HCT116 (cell line): ENCODE data around the gene CLASP2. TPM values are rescaled to one million over a fixed set of nuclear protein-coding genes. Genes with fewer than 3 reads are reported as not detected.

Source experiments
- ATAC-seq: fragments of 200-7000 bp; cut with Tn5 transposase; 2 replicates; pipeline ENCODE4 v1.9.1; 2020; ENCODE audit warnings: mild to moderate bottlenecking, moderate library complexity
- BruUV-seq: library from RNA; stranded (reverse); fragments of 400-500 nt; replicated peaks from 2 replicates; lab custom pipeline; 2021; lab: Mats Ljungman, UMichigan
- CTCF ChIA-PET: fragments of 300-600 bp; sonication (Branson Sonifier 250); formaldehyde crosslinking; loops from one replicate; lab custom pipeline; 2021; ENCODE audit warnings: antibody characterized with exemption; lab: Charles Lee
- POLR2A ChIA-PET: fragments of 300-600, 350-600 bp; sonication (Branson Sonifier 250); formaldehyde crosslinking; loops from one replicate; lab custom pipeline; 2021; ENCODE audit warnings: antibody characterized with exemption; lab: Charles Lee
- RAD21 ChIA-PET, 2 experiments: fragments of 300-600 bp; sonication (Branson Sonifier 250); formaldehyde crosslinking; loops; one replicate each; lab custom pipeline; 2023; ENCODE audit warnings: low total read pairs in 2 of 2; ENCODE audit not compliant: uncharacterized antibody in 2 of 2, unreplicated experiment in 2 of 2, low non-redundant PET in 1 of 2; lab: Charles Lee
- DNase-seq: peaks from one replicate; pipeline ENCODE4 v3.0.0-alpha.2; 2010; ENCODE audit warnings: low read depth, low spot score
- H2AFZ ChIP-seq: fragments of 200-600 bp; shearing (Covaris generic), sonication (generic); 2 replicates; pipeline ENCODE4 v1.6.1; 2017; ENCODE audit warnings: low read depth, mixed run types, mixed read lengths, antibody characterized with exemption, low read length; ENCODE audit not compliant: poor library complexity, severe bottlenecking
- H3K27ac ChIP-seq: 2 replicates; pipeline ENCODE4 v1.5.1; 2012; ENCODE audit warnings: low read depth, low read length
- H3K27me3 ChIP-seq: fragments of 200-600 bp; sonication (generic); 2 replicates; pipeline ENCODE4 v1.6.1; 2016; ENCODE audit warnings: mixed run types, low read length, mixed read lengths; ENCODE audit not compliant: insufficient read depth
- H3K36me3 ChIP-seq, 2 experiments: fragments of 200-500 bp in 1 of 2; fragments of 200-600 bp in 1 of 2; sonication (Bioruptor generic) in 1 of 2; sonication (generic) in 1 of 2; 2 replicates each; pipeline versions ENCODE4 v1.5.1 to v1.6.1; 2014 to 2016; ENCODE audit warnings: low read length in 2 of 2, inconsistent platforms in 1 of 2, mixed read lengths in 1 of 2, mixed run types in 1 of 2; ENCODE audit not compliant: insufficient read depth in 2 of 2, control insufficient read depth in 1 of 2
- H3K4me1 ChIP-seq, 2 experiments: fragments of 200-600 bp in 1 of 2; sonication (generic) in 1 of 2; 2 replicates each; pipeline versions ENCODE4 v1.5.1 to v1.6.1; 2012 to 2017; ENCODE audit warnings: low read length in 2 of 2, inconsistent platforms in 1 of 2, mild to moderate bottlenecking in 1 of 2, mixed read lengths in 1 of 2, mixed run types in 1 of 2, moderate library complexity in 1 of 2; ENCODE audit not compliant: insufficient read depth in 2 of 2, control insufficient read depth in 1 of 2
- H3K4me2 ChIP-seq: fragments of 200-600 bp; sonication (generic); 2 replicates; pipeline ENCODE4 v1.6.1; 2017; ENCODE audit warnings: mixed run types, low read length, mixed read lengths
- H3K4me3 ChIP-seq, 2 experiments: fragments of 200-600 bp in 1 of 2; sonication (generic) in 1 of 2; replicated peaks in 1 of 2; 2 replicates each; pipeline ENCODE4 v1.5.1; 2011 to 2016; ENCODE audit warnings: low read length in 2 of 2, control low read depth in 1 of 2, low read depth in 1 of 2, mild to moderate bottlenecking in 1 of 2, mixed read lengths in 1 of 2, mixed run types in 1 of 2
- H3K79me2 ChIP-seq: fragments of 200-600 bp; sonication (generic); 2 replicates; pipeline ENCODE4 v1.6.1; 2017; ENCODE audit warnings: mild to moderate bottlenecking, mixed run types, low read length, moderate library complexity, mixed read lengths; ENCODE audit not compliant: insufficient read depth
- H3K9ac ChIP-seq: fragments of 200-600 bp; sonication (generic); 2 replicates; pipeline ENCODE4 v1.6.1; 2016; ENCODE audit warnings: low read length, mixed read lengths
- H3K9me2 ChIP-seq: fragments of 200-600 bp; sonication (generic), shearing (Covaris generic); 2 replicates; pipeline ENCODE4 v1.6.1; 2017; ENCODE audit warnings: mixed run types, mild to moderate bottlenecking, moderate library complexity; ENCODE audit not compliant: insufficient read depth
- H3K9me3 ChIP-seq, 2 experiments: fragments of 200-500 bp in 1 of 2; fragments of 200-600 bp in 1 of 2; sonication (Bioruptor generic) in 1 of 2; sonication (generic) in 1 of 2; 2 replicates each; pipeline ENCODE4 v1.6.1; 2014 to 2017; ENCODE audit warnings: low read length in 2 of 2, mixed read lengths in 2 of 2, inconsistent platforms in 1 of 2, low read depth in 1 of 2, mild to moderate bottlenecking in 1 of 2, mixed run types in 1 of 2, moderate library complexity in 1 of 2; ENCODE audit not compliant: control insufficient read depth in 1 of 2, insufficient read depth in 1 of 2
- H4K20me1 ChIP-seq: fragments of 200-600 bp; sonication (generic), shearing (Covaris generic); 2 replicates; pipeline ENCODE4 v1.6.1; 2017; ENCODE audit warnings: mixed run types, mild to moderate bottlenecking, moderate library complexity; ENCODE audit not compliant: insufficient read depth
- CBX3 ChIP-seq: IDR thresholded peaks from 2 replicates; pipeline ENCODE4 v1.6.1; 2012; ENCODE audit warnings: low read depth
- EGR1 ChIP-seq: IDR thresholded peaks from 2 replicates; pipeline ENCODE4 v1.6.1; 2012; ENCODE audit warnings: low read depth
- ELF1 ChIP-seq: IDR thresholded peaks from 2 replicates; pipeline ENCODE4 v1.6.1; 2012; ENCODE audit warnings: low read depth, borderline replicate concordance
- EZH2phosphoT487 ChIP-seq: fragments of 200-600 bp; IDR thresholded peaks from 2 replicates; pipeline ENCODE4 v1.6.1; 2018; ENCODE audit warnings: antibody characterized with exemption, borderline replicate concordance
- FOSL1 ChIP-seq: IDR thresholded peaks from 2 replicates; pipeline ENCODE4 v1.6.1; 2012; ENCODE audit warnings: low read depth
- JUND ChIP-seq: IDR thresholded peaks from 2 replicates; pipeline ENCODE4 v1.6.1; 2012
- MAX ChIP-seq: IDR thresholded peaks from 2 replicates; pipeline ENCODE4 v1.6.1; 2012
- POLR2A ChIP-seq: IDR thresholded peaks from 2 replicates; pipeline ENCODE4 v1.7.0; 2011; ENCODE audit warnings: borderline replicate concordance; ENCODE audit not compliant: insufficient read depth, insufficient read length; ENCODE audit errors: extremely low read depth
- REST ChIP-seq: IDR thresholded peaks from 2 replicates; pipeline ENCODE4 v1.6.1; 2012; ENCODE audit warnings: low read depth
- SIN3A ChIP-seq: IDR thresholded peaks from 2 replicates; pipeline ENCODE4 v1.6.1; 2012; ENCODE audit warnings: low read depth
- YY1 ChIP-seq: IDR thresholded peaks from 2 replicates; pipeline ENCODE4 v1.6.1; 2011; ENCODE audit warnings: low read length, low read depth, moderate library complexity, mild to moderate bottlenecking; ENCODE audit not compliant: insufficient replicate concordance; ENCODE audit errors: extremely low read depth
- ZFX ChIP-seq: fragments of 450-650 bp; IDR thresholded peaks from 2 replicates; pipeline ENCODE4 v1.6.1; 2017
- ZNF274 ChIP-seq: fragments of 200-500 bp; sonication (Bioruptor generic); IDR thresholded peaks from 2 replicates; pipeline ENCODE4 v1.6.1; 2014; ENCODE audit warnings: mild to moderate bottlenecking, low read depth, low read length, inconsistent platforms
- intact Hi-C: fragments of 100-400 bp; cut with micrococcal nuclease; formaldehyde crosslinking; loops from 2 replicates; pipeline ENCODE4 v1.10.0; 2022
- total RNA-seq: library from RNA; stranded (reverse); gene quantifications from one replicate; pipeline ENCODE4 v1.2.1, GENCODE V29; 2021; ENCODE audit not compliant: unreplicated experiment
- TF ChIP-seq, protein P1 (sequence below), 3 experiments: fragments of 200-600 bp in 1 of 3; sonication (generic) in 1 of 3; IDR thresholded peaks in 2 of 3; conservative IDR thresholded peaks in 1 of 3; 2 replicates each; pipeline ENCODE4 v1.5.1; 2012 to 2017; ENCODE audit warnings: low read depth in 2 of 3, low read length in 2 of 3, antibody characterized with exemption in 1 of 3, borderline replicate concordance in 1 of 3, control low read depth in 1 of 3, mild to moderate bottlenecking in 1 of 3, mixed read lengths in 1 of 3, mixed run types in 1 of 3, moderate library complexity in 1 of 3; ENCODE audit not compliant: insufficient read depth in 1 of 3
- TF ChIP-seq, protein P2 (sequence below): IDR thresholded peaks from 2 replicates; pipeline ENCODE4 v1.6.1; 2012

The CLASP2 gene
- total RNA-seq, 1 experiment from 2014 or later = 36.3 TPM

DNA sequence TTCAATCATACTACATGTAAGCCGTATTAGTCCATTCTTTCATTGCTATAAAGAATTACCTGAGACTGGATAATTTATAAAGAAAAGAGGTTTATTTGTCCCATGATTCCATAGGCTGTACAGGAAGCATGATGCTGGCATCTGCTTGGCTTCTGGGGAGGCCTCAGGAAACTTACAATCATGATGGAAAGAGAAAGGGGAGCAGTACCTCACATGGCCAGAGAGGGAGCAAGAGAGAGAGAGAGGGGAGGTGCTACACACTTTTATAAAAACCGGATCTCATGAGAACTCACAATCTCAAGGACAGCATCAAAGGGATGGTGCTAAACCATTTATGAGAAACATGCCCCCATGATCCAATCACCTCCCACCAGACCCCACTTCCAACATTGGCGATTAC, 14.3 kb upstream of the CLASP2 start:
- no peak overlapping the region for H3K4me2 ChIP-seq
- H3K27ac ChIP-seq = no peak overlapping the region
- ChIA-PET POLR2A (no interaction called here), CTCF (no interaction called here), RAD21 (no interaction called here)
- no peaks in the 10 kb centered on the region for H3K27me3 ChIP-seq
- H3K79me2 ChIP-seq = no peaks in the 10 kb centered on the region
- no peaks in the 10 kb centered on the region for H3K36me3 ChIP-seq
- no peak overlapping the region for H2AFZ ChIP-seq
- no peaks in the 10 kb centered on the region for H3K9me2 ChIP-seq
- no TSS peak for BruUV-seq
- TF ChIP-seq POLR2A (no peak), FOSL1 (no peak), MAX (no peak), EGR1 (no peak), CBX3 (peak; percentile 34; the same call in 1 of the 2 replicates)
- TF ChIP-seq, protein P1, sequence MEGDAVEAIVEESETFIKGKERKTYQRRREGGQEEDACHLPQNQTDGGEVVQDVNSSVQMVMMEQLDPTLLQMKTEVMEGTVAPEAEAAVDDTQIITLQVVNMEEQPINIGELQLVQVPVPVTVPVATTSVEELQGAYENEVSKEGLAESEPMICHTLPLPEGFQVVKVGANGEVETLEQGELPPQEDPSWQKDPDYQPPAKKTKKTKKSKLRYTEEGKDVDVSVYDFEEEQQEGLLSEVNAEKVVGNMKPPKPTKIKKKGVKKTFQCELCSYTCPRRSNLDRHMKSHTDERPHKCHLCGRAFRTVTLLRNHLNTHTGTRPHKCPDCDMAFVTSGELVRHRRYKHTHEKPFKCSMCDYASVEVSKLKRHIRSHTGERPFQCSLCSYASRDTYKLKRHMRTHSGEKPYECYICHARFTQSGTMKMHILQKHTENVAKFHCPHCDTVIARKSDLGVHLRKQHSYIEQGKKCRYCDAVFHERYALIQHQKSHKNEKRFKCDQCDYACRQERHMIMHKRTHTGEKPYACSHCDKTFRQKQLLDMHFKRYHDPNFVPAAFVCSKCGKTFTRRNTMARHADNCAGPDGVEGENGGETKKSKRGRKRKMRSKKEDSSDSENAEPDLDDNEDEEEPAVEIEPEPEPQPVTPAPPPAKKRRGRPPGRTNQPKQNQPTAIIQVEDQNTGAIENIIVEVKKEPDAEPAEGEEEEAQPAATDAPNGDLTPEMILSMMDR (IDR thresholded peaks at IDR 0.05 in 2 of 3, conservative IDR thresholded peaks at IDR 0.05 in 1 of 3; ENCODE audit: borderline replicate concordance in 1 of 3, insufficient read depth in 1 of 3, low read depth in 2 of 3, low read length in 2 of 3) = peak in 2 of 3 experiments; percentile 51 to 53; a peak in 4 of 6 replicates
- H4K20me1 ChIP-seq = no peaks in the 10 kb centered on the region
- intact Hi-C loops = no loop called here
- H3K4me3 ChIP-seq = no peak overlapping the region
- peaks cover 0 to 17% of the 10 kb centered on the region in 2 experiments; a peak in 3 of 4 replicates for H3K9me3 ChIP-seq
- H3K4me1 ChIP-seq = no peaks in the 10 kb centered on the region
- DNase-seq (no peak), ATAC-seq (peak; percentile 42; the same call in 1 of the 2 replicates)
- H3K9ac ChIP-seq = no peak overlapping the region

GRCh38 chr3:33729993-33730392, 11.9 kb upstream of the CLASP2 start:
- POLR2A ChIA-PET = no interaction called here
- no peaks in the 10 kb centered on the region for H3K4me1 ChIP-seq
- TF ChIP-seq ELF1 (no peak), JUND (no peak), MAX (no peak), CBX3 (no peak), SIN3A (no peak), POLR2A (no peak), ZNF274 (no peak), REST (no peak), EZH2phosphoT487 (no peak), ZFX (no peak), YY1 (no peak), EGR1 (no peak)
- TF ChIP-seq, protein P2, sequence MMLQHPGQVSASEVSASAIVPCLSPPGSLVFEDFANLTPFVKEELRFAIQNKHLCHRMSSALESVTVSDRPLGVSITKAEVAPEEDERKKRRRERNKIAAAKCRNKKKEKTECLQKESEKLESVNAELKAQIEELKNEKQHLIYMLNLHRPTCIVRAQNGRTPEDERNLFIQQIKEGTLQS = no peak

More at GRCh38 chr3:33729993-33730392, 11.9 kb upstream of the CLASP2 start:
- no peaks in the 10 kb centered on the region for H3K36me3 ChIP-seq
- H3K4me3 ChIP-seq = no peak overlapping the region
- H3K9ac ChIP-seq = no peak overlapping the region
- no peak overlapping the region for H3K4me2 ChIP-seq
- no peaks in the 10 kb centered on the region for H4K20me1 ChIP-seq
- peaks cover 0 to 17% of the 10 kb centered on the region in 2 experiments; a peak in 3 of 4 replicates for H3K9me3 ChIP-seq
- ATAC-seq (no peak), DNase-seq (no peak)
- CTCF ChIA-PET = no interaction called here
- no peak overlapping the region for H2AFZ ChIP-seq
- RAD21 ChIA-PET = no interaction called here
- intact Hi-C loops = no loop called here
- no TSS peak for BruUV-seq
- H3K9me2 ChIP-seq = no peaks in the 10 kb centered on the region
- H3K79me2 ChIP-seq = no peaks in the 10 kb centered on the region
- H3K27me3 ChIP-seq = no peaks in the 10 kb centered on the region
- no peak overlapping the region for H3K27ac ChIP-seq
